Measurements from ENCODE around the gene MRPL55. TPM values are rescaled to one million over a fixed set of nuclear protein-coding genes. Genes with fewer than 3 reads are reported as not detected.

Gene MRPL55
- total and polyA plus RNA-seq, 2 of the 13 experiments (the other 11 are each of a cell fraction or from before 2014, with no cell fraction given), result 58.6 to 92.9 TPM

DNA sequence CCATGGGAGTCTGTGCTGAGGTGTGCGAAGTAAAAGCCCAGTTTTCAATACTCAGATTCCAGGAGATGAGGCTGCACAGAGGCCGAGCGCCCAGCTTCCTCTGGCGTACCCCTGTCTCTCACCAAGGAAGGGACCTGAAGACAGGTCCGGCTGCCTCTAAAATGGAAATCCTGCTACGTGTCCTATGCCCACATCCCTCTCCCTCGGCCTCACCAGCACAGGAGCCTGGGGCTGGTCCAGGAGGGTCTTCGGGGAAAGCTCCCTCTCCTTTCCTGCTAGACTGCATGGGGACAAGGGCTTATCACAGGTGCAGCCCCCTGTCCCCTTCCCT, 392 bp downstream of the MRPL55 start (continued):
- TF ChIP-seq, protein P1, sequence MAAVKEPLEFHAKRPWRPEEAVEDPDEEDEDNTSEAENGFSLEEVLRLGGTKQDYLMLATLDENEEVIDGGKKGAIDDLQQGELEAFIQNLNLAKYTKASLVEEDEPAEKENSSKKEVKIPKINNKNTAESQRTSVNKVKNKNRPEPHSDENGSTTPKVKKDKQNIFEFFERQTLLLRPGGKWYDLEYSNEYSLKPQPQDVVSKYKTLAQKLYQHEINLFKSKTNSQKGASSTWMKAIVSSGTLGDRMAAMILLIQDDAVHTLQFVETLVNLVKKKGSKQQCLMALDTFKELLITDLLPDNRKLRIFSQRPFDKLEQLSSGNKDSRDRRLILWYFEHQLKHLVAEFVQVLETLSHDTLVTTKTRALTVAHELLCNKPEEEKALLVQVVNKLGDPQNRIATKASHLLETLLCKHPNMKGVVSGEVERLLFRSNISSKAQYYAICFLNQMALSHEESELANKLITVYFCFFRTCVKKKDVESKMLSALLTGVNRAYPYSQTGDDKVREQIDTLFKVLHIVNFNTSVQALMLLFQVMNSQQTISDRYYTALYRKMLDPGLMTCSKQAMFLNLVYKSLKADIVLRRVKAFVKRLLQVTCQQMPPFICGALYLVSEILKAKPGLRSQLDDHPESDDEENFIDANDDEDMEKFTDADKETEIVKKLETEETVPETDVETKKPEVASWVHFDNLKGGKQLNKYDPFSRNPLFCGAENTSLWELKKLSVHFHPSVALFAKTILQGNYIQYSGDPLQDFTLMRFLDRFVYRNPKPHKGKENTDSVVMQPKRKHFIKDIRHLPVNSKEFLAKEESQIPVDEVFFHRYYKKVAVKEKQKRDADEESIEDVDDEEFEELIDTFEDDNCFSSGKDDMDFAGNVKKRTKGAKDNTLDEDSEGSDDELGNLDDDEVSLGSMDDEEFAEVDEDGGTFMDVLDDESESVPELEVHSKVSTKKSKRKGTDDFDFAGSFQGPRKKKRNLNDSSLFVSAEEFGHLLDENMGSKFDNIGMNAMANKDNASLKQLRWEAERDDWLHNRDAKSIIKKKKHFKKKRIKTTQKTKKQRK (IDR thresholded peaks at IDR 0.05; ENCODE audit: low read length), result no peak
- TF ChIP-seq ZNF891 (CRISPR knock-in tag; IDR thresholded peaks at IDR 0.05) (peak; percentile 26; the same call in 1 of the 2 replicates), ZFY (CRISPR knock-in tag; IDR thresholded peaks at IDR 0.05) (no peak), ZNF136 (CRISPR knock-in tag; IDR thresholded peaks at IDR 0.05; ENCODE audit: low read depth) (no peak), NCOA5 (CRISPR knock-in tag; IDR thresholded peaks at IDR 0.05) (0 out of 2 replicates have a peak, but pooled peaks have one; percentile 53), ZNF678 (CRISPR knock-in tag; IDR thresholded peaks at IDR 0.05) (no peak), ZNF746 (CRISPR knock-in tag; IDR thresholded peaks at IDR 0.05) (no peak), GTF2F1 (IDR thresholded peaks at IDR 0.05; ENCODE audit: low read length) (no peak), ATF7 (IDR thresholded peaks at IDR 0.05) (no peak), ATF7 (CRISPR knock-in tag; IDR thresholded peaks at IDR 0.05) (no peak), NFKBIZ (CRISPR knock-in tag; IDR thresholded peaks at IDR 0.05) (no peak)
- TF ChIP-seq, protein P2, sequence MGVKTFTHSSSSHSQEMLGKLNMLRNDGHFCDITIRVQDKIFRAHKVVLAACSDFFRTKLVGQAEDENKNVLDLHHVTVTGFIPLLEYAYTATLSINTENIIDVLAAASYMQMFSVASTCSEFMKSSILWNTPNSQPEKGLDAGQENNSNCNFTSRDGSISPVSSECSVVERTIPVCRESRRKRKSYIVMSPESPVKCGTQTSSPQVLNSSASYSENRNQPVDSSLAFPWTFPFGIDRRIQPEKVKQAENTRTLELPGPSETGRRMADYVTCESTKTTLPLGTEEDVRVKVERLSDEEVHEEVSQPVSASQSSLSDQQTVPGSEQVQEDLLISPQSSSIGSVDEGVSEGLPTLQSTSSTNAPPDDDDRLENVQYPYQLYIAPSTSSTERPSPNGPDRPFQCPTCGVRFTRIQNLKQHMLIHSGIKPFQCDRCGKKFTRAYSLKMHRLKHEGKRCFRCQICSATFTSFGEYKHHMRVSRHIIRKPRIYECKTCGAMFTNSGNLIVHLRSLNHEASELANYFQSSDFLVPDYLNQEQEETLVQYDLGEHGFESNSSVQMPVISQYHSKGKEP (CRISPR knock-in tag; IDR thresholded peaks at IDR 0.05), result no peak

All from HepG2 (cell line).